ENCODE measurements around the gene PFKP. TPM values are rescaled to one million over a fixed set of nuclear protein-coding genes. Genes with fewer than 3 reads are reported as not detected.

Gene PFKP
- total RNA-seq, 1 donor from 2014 or later, result 67.8 TPM

DNA sequence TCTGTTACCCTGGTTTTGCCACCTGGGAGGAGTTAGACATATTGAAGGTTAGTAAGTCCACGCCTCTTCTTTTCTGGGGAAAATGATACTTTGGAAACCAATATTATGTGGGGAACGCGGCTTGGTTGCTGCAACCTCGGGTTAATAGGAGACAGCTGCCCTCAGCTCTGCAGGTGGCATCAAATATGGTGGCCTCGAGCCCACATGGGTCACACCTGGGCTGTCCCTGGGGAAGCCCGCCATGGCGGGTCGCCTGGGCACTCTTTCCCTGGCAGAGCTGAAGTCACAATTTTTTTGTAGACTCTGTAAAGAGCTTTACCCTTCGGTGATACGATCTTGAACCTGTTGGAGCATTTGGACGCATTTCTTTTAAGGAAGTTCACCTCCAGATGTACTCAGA is 2.5 kb downstream of the PFKP start:
- DNase-seq (ENCODE audit: low spot score), result no peak

DNA sequence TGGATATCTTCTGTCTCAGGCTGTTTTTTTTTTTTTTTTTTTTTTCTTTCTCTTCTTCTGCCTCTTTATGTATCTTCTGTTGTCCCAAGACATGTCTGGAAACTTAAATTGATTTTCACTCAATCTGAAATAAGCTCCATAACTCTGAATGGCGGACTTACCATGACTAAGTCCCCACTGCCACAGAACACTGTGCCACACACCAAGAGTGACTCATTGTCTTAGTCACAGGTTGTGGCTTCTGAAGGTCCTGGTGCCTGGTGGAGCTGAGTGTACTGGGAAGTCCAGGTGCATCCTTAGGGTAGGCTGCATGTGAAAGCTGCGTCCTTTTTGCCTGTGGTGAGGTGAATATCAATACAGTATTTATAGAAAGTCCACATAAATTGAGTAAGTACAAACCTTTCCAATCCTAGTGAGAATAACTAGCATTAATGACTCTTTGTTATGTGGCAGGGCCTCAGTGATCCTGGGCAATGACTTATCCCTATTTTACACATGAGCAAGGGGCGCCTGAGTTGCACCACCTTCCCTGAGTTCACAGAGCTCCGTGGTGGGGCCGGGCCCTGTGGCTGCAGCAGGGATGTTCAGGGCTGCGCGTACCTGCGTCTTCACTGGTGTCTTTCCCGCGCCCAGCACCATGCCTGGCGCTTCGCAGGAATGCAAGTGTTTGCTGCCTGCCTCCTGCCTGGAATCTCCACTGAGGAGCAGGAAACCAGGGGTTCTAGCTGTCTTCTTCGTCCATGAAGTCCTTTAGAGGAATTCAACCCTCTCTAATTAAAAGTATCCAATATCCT is 4.3 kb downstream of the PFKP start:
- no peak for DNase-seq (ENCODE audit: low spot score)

DNA sequence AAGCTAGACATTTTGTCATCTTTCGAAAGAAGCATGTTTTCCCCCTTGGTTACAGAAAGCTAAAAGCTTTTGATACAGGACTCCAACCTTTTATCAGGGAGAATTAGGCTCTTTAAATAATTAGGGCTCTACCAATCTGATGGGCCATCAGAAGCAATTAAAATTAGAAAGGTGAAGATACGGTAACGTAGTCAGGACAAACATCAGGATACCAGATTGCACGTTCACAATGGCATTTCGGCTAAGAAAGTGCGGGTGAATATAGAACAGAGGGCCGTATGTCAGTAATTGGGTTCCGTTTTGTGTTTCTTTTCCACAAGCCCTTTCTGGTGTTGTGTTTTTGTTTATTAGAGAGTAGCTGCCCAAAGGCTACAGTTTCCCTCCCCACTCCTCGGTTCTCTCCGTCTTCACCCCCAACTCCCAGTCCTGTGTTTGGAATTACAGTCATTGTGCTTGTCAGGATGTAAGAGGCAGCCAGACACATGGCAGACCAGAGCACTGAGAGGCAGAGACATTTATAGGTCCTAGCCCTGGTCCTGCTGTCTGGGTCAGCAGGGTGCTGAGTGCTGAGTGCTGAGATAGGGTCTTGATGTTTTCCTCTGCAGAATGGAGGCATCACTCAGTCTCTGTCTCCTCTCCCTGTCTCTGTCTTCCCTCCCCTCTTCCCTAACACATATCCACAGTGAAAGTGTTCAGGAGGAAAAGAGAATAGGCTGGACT is 5.5 kb downstream of the PFKP start:
- no peak for DNase-seq (ENCODE audit: low spot score)

DNA sequence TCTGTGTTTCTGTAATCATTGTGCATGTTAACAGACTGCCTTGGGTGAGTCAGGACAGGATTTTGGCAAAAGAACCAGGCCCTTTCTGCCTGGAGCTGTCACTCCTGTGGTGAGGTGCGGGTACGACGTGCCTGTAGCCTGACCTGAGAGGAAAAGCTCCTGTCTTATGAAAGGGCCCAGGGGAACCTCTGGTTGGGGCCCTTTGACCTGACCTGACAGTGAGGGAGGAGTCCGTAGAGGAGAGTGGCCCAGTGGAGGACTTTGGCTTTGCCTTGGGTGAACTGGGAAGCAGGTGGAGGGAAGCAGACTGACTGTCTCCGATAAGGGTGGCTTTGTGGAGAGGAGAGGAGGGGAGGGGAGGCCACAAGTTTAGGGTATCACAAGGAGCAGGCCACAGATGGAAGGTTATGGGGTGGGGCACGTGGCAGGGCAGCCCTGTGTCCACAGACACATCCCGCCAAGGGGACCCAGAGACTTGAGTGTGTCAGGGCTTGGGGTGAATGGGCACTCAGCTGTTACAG is 6.9 kb downstream of the PFKP start:
- no peak for DNase-seq (ENCODE audit: low spot score)

DNA sequence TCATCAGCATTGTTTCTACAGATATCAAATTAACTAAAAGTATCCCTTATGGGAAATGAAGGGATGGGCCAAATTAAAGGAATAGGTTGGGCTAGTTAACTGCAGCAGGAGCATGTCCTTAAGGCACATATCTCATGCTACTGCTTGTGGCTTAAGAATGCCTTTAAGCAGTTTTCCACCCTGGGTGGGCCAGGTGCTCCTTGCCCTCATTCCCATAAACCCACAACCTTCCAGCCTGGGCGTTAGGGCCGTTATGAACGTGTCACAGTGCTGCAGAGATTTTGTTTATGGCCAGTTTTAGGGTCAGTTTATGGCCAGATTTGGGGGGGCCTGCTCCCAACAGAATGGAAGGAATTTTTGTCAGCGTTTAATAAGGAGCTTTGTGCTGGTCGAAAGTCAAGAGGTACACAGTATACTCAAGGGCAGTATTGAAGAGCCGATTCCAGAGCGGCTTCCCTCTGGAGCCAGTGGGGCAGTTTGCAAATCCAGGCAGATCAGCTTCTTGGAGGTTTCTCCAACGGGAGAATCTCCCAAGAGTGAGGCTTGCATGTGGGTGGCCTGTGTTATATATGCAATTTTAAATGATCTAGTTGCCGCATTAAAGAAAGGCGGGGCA is 7.7 kb downstream of the PFKP start:
- DNase-seq (ENCODE audit: low spot score), result no peak

DNA sequence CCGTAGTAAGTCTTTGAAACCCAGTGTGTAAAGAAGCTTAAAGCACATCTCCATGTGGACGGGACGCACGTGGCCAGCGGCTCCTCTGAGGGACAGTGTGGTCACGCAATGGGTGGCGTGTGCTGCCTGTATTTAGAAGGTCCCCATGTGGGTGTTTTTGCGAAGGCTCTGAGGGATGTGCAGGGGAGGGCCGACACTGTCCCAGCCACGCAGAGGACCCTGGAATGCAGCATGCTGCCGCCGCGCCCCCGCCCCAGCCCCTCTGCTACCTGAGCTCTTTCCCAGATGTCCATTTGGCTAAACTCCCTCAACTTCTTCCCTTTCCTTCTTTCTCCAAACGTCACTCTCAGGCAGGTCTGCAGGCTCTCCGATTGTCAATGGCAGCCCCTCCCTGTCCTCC is 8.8 kb downstream of the PFKP start:
- no peak for DNase-seq (ENCODE audit: low spot score)

DNA sequence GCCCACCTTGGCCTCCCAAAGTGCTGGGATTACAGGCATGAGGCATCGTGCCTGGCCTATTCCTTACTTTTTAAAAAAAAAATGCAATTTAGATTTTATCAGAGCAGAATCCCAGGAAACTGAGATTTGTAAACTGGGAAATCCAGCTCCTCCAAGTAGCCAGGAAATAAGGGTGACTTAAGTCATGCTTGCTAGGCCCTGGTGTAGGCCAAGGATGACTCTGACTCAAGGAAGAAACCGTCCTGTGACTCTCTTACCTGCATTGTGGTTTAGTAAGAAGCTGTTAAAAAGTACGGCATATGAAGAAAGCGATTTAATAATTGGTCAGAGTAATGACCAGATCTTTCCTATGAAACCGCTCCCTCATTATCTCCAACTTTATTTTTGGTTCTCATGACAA is 10.2 kb downstream of the PFKP start:
- DNase-seq (ENCODE audit: low spot score), result no peak

DNA sequence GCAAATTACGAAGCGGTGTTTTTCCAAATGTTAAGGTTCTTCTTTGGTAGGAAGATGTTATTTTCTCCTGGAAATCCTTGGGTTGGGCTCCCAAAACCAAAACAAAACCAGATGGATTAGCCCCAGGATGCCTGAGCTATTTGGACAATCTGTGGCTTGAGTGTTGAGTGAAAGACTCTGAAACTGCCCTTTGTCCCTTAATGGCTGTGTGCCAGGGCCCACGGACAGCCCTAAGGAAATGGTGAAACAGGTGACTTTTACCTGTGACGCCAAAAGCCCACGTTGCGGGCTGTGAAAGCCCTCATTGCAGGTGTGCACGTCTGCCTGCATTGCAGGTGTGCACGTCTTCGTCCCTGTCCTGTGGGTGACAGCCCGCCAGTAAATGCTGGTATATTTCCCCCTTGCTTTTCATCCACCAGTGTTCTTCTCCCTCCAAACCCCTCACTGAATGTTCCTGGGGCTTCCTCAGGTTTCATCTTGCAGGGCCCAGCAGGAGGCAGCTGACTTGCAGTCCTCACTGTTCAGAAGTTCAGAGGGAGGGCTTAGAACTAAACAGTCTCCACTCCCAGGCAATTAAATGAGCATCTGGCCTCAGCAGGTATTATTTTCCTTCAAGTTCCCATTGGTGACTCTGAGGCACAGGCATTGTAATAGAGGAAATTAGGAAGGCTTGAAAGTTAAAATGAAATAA is 10.7 kb downstream of the PFKP start:
- no peak for DNase-seq (ENCODE audit: low spot score)

DNA sequence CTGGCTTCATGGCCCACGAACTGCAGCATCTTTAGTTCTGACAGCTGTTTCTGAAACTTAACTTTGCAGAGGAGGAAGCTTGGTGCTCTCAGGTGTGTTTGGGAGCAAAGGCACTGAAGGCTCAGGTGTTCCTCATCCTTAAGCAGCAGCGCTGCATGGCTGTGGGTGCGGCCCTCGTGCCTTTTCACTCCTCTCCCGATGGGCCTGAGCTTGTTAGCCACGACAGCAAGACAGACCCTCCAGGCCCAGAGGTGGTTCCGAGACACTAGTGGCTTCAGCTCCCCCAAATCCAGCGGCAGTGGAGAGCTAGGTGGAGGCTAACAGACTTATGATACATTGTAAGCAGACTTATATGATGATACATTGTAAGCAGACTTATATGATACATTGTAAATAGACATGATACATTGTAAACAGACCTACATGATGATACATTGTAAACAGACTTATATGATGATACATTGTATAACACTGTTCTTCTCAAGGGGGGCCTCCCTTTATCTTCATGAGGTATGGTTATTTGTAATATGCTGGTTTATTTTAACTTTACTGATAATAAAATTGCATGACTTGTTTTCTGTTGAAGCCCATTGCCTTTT is 14.1 kb downstream of the PFKP start:
- DNase-seq (ENCODE audit: low spot score), result no peak

DNA sequence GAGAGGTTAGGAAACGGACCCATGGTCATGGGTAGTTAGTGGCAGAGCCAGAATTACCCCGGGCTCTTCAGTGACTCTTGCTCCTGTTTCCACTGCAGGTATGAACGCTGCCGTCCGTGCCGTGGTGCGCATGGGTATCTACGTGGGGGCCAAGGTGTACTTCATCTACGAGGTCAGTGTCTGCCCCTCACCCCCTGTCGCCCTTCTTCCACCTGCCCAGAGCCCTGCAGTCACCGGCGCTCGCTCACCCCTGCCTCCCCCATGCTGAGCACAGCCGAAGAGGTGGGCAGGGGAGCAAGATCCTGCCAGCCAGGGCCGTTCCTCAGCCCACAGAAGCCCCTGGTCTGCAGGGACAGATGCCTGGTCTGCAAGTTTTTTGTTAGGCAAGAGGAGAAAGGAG is 14.9 kb downstream of the PFKP start:
- no peak for DNase-seq (ENCODE audit: low spot score)

DNA sequence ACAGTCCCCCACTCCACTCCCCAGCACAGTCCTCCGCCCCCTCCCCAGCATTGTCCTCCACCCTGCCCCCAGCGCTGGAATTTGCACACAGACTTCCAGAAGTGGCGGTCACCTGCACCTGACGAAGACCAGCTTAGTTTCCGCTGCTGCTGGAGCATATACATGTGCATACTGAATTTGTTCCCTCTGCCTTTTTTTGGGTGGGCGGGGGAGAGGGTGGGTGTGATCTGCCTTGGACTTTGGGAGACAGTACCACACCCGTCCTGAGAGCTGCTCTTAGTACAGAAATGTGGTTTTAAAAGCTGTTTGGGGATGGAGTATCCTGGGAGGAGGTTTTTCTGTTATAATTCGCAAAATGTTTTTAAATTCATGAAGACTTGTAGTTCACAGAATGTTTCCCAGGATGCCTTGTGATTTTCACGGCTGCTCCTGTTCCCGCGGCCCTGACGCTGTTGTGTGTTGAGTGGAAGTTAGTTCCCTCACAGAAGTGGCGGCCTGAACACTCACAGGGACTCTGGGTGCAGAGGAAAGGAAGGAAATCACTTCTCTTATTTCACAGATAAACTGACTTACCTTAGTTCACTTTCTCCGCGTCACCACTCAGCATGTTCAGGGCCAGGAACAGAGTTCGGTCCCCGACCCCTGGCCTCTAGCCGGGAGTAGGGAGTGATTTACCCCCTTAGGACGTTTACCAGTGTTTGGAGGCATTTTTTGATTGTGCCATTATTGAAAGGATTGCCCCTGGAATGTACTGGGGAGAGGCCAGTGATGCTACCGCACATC is 18.6 kb downstream of the PFKP start:
- DNase-seq (ENCODE audit: low spot score), result no peak

DNA sequence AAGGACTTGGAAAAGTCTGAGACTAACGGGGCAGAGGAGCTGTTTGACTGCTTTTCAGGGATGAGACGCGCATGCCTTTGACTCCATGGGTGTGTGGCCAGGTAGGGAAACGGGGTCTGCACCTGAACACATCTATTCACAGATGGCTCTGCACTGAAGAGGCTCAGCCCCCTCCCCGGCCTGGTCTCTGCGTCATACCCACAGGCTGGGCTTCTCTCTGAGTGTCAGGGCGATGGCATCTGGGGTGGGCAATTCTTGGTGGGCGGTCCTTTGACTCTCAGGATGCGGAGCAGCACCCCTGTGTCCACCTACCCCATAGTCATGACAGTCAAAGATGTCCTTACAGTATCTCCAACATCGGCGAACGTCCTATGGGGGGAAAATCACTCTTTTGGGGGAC is 23.0 kb downstream of the PFKP start:
- no peak for DNase-seq (ENCODE audit: low spot score)

DNA sequence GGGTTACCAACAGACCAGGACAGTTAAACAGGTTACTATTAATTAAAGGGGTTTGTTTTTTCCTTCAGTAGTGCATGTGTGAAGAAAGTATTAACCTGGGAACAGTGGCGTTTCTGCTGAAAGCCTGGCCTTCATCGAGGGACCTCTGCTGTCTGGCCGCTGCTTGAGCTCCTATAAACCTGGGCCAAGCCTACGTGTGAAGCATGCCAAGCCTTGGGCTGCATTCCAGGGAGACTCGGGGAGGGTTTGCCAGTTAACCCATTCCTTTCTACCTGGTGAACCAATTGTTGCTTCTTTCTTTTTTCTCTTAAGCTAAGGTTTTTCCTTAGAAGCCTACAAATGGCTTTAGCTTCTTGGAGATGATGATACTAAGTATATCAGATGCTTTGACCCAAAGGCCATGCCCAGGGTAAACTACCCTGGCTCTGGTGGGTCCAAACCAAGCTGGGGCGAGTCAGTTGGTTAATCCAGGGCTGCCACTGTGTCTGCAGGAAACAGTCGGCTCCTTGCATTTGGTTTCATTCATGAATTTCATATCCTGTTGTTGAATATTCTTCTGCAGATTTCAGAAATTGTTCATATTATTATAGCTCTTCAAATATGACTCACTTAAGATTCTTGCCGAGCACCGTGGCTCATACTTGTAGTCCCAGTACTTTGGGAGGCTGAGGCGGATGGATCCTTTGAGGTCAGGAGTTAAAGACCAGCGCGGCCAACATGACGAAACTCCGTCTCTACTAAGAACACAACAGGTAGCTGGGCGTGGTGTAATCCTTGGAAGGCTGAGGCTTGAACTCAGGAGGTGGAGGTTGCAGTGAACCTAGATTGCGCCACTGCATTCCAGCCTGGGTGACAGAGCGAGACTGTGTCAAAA is 23.8 kb downstream of the PFKP start:
- DNase-seq (ENCODE audit: low spot score), result peak; percentile 62

DNA sequence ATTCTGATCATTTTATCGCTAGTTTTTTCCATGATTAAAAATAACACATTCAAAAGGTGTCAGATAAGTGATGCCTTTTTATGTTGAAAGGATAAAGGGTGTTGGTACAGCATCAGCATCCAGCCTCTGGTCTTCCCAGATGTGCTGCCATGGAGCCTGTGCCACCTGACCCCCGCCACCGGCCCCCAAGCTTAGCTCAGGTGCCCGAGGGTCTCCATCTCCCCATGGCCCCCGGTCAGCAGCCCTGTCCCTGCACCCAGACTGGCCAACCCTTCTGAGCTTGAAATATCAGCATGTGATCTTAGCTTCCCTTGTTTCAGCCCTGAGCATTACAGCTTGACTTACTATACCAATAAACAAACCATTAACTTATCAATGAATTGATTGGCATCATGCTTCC is 24.6 kb downstream of the PFKP start:
- no peak for DNase-seq (ENCODE audit: low spot score)

DNA sequence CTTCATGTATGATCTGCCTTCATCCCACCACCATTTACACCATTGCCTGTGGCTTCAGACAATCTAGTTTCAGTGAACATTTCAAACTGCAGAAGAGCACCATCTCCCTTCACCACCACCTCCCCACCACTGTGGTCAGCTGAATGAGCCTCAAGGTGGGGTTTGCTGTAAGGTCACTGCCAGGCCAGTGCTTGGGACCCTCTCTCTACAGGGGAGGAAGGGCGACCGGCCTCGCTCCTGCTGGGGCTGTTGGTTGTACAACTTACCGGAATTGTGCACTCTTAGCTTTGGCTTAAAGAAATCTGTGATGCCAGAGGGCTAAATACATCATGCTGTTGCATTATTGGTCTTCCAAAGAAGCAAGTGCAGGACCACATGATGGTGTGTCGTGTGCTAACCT is 26.6 kb downstream of the PFKP start:
- no peak for DNase-seq (ENCODE audit: low spot score)

DNA sequence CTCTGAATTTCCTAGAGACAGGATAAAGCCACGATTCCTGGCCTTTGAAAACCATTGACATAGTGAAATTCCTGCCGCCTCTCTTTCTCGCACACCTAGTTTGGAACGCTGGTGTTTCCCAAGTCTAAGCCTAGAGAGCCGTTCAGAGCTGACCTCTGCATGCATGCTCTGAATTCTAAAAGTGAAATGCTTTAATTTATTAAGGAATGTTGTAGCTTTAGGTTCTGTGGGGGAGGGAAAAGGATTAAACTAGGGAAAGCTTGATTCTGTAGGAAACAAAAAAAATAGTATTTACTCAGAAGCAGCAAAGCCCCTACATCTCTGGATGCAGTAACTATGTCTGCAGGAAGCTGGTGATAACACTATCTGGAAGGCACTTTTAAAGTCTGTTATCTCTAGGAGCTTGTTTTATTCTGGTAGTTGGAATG is 27.3 kb downstream of the PFKP start:
- no peak for DNase-seq (ENCODE audit: low spot score)

DNA sequence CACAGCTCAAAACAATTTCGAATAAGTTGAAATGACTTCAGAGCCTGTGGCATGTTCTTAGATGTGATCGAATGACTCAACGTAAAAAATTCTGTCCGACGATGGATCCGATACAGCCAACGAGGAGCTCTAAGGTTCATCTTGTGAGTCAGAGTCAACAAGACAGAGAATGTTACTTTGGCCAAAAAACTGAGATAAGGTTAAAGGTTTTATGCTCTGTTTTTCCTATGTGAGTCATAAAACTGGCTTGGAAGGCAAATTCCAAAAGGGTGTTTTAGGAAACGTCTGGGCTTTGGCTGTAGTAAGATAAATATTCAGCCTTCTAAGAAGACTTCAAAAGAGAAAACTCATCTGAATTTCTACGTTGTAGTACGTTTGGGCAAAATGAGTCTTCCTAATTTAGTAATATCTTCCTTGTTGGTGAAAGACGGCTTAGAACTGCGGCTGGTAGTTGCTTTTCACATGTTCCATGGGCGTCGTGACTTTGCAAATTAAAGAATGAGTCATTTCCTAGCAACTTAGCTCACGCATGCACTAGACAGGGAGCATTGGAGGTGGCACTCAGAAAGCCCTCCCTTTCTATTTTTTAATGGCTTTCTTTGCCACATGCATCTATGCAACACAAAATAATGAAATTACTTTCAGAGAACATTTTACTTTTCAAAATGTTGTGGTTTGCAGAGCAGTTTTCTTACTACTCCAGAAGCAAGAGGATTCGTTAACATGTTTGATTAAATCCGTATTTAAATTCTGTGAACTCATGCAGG is 28.2 kb downstream of the PFKP start:
- no peak for DNase-seq (ENCODE audit: low spot score)

DNA sequence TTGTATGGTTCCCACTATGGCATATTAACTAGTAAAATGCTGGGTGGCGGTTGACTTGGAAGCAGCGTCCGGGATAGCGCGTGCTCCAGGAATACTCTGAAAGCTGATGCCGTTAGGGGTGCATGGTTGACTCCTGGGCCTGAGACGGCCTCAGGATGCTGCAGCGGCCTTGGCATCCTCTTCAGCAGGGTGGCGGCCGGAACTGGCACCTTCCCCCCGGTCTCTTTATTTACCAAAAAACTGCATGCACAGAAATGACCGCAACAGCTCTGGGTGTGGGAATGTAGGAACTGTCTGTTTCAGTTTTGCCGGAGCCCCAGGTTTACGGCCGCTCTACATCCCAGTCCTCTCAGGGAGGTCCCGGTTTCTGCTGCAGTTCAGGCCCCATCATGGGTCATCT is 28.8 kb downstream of the PFKP start:
- DNase-seq (ENCODE audit: low spot score), result no peak

DNA sequence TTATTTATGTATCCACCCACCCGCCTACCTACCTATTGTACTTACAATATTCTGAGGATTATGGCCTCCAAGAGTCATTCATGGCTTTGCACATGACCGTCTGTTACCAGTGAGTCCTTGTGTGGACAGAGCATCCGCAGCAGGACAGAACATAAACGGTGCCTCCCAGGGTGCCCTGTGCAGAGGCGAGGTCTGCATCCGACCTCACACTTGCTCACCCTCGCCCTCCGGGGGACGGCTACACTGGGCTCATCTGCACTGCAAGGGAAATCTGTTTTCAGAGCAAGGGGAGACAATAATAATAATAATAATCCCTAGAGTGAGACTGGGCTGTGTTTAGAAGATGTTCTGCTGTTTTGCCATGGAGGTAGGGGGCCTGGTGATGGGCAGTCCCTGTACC is 29.8 kb downstream of the PFKP start:
- DNase-seq (ENCODE audit: low spot score), result no peak

Measured in ureter (tissue), 1 donor.